Measurements from ENCODE around the gene MLIP. TPM values are rescaled to one million over a fixed set of nuclear protein-coding genes. Genes with fewer than 3 reads are reported as not detected.

Gene MLIP
- total RNA-seq, 1 experiment from 2014 or later = not detected

- ChIA-PET CTCF (no interaction called here), POLR2A (no interaction called here)
- Mint-ChIP-seq H3K36me3 (no peaks in the 10 kb centered on the region), H3K27ac (no peak overlapping the region), H3K4me3 (no peak overlapping the region), H3K27me3 (ENCODE audit: low read depth) (no peaks in the 10 kb centered on the region; the same call in 1 of the 2 replicates), H3K4me1 (peaks cover 5% of the 10 kb centered on the region), H3K9me3 (peaks cover 6% of the 10 kb centered on the region; the same call in 1 of the 2 replicates)
- ATAC-seq (no peak), DNase-seq (ENCODE audit: low spot score) (no peak)
- TF ChIP-seq E2F4 (CRISPR knock-in tag; IDR thresholded peaks at IDR 0.05; ENCODE audit: borderline replicate concordance, low read depth) (no peak), AR (CRISPR knock-in tag; IDR thresholded peaks at IDR 0.05) (no peak), MXD4 (CRISPR knock-in tag; IDR thresholded peaks at IDR 0.05; ENCODE audit: borderline replicate concordance) (no peak)
Observed at GRCh38 chr6:54308986-54309315, 197.7 kb downstream of the MLIP start.

- DNase-seq (ENCODE audit: low spot score) (no peak), ATAC-seq (no peak)
- no peaks in the 10 kb centered on the region; the same call in 1 of the 2 replicates for H3K27me3 Mint-ChIP-seq (ENCODE audit: low read depth)
- H3K36me3 Mint-ChIP-seq = no peaks in the 10 kb centered on the region
- POLR2A ChIA-PET = no interaction called here
- H3K4me3 Mint-ChIP-seq = no peak overlapping the region
- CTCF ChIA-PET = no interaction called here
- H3K4me1 Mint-ChIP-seq = no peaks in the 10 kb centered on the region
- TF ChIP-seq FOXK1 (CRISPR knock-in tag; IDR thresholded peaks at IDR 0.05) = no peak
- peak; percentile 13; the same call in 1 of the 2 replicates for TF ChIP-seq ZNF512 (CRISPR knock-in tag; IDR thresholded peaks at IDR 0.05; ENCODE audit: borderline replicate concordance)
- 0 out of 2 replicates have a peak, but pooled peaks cover 3% of the 10 kb centered on the region for H3K9me3 Mint-ChIP-seq
- H3K27ac Mint-ChIP-seq = no peak overlapping the region
Observed at GRCh38 chr6:54310377-54311152, 199.3 kb downstream of the MLIP start.

DNA sequence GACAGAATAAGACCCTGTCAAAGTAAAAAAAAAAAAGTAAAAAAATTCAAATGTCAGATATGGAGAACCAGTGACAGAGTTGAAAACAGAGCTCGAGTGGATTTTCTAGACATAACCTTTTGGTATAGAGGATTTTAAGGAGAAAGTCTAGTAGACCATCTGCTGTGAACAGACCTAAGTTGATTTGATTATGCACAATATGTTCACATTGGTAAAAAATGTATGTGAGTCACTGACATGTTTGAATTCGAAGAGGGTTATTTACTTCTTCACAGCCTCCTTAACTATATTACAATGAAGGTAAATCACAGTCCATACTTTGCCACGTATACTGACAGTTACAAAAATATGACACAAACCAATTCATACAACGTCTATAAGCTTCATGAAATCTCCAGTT is 204.4 kb downstream of the MLIP start:
- no peak for DNase-seq (ENCODE audit: low spot score)
- TF ChIP-seq, protein P1, sequence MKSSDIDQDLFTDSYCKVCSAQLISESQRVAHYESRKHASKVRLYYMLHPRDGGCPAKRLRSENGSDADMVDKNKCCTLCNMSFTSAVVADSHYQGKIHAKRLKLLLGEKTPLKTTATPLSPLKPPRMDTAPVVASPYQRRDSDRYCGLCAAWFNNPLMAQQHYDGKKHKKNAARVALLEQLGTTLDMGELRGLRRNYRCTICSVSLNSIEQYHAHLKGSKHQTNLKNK (CRISPR knock-in tag; IDR thresholded peaks at IDR 0.05) = no peak
- TF ChIP-seq ZNF671 (CRISPR knock-in tag; IDR thresholded peaks at IDR 0.05) (no peak), EMX1 (CRISPR knock-in tag; IDR thresholded peaks at IDR 0.05) (no peak), MXD4 (CRISPR knock-in tag; IDR thresholded peaks at IDR 0.05; ENCODE audit: borderline replicate concordance) (no peak), TCF7 (CRISPR knock-in tag; IDR thresholded peaks at IDR 0.05; ENCODE audit: low read depth) (no peak)
- TF ChIP-seq, protein P2, sequence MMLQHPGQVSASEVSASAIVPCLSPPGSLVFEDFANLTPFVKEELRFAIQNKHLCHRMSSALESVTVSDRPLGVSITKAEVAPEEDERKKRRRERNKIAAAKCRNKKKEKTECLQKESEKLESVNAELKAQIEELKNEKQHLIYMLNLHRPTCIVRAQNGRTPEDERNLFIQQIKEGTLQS (CRISPR knock-in tag; conservative IDR thresholded peaks at IDR 0.05) = no peak
- H3K27me3 Mint-ChIP-seq (ENCODE audit: low read depth) = no peaks in the 10 kb centered on the region
- ChIA-PET CTCF (no interaction called here), POLR2A (no interaction called here)
- no peaks in the 10 kb centered on the region for H3K36me3 Mint-ChIP-seq
- ATAC-seq = no peak
- H3K4me3 Mint-ChIP-seq = no peak overlapping the region
- no peaks in the 10 kb centered on the region for H3K4me1 Mint-ChIP-seq
- 0 out of 2 replicates have a peak, but pooled peaks cover 3% of the 10 kb centered on the region for H3K9me3 Mint-ChIP-seq
- H3K27ac Mint-ChIP-seq = no peak overlapping the region

Other genes with a start within 250 kb of the MLIP start
- gene TINAG, start 197.0 kb downstream of the MLIP start, total RNA-seq (2021) = not detected in 3 replicates